ENCODE data around the gene TIMP2. TPM values are rescaled to one million over a fixed set of nuclear protein-coding genes. Genes with fewer than 3 reads are reported as not detected.
"Not testable (repeated sequence)": the region's sequence is repeated elsewhere in the genome, so short reads cannot be mapped to it uniquely, and the experiment has no call there.

Gene TIMP2
- total and polyA plus RNA-seq, 2 donors (not counting 3 experiments of a cell fraction or from before 2014, with no cell fraction given), result 138 to 318 TPM

DNA sequence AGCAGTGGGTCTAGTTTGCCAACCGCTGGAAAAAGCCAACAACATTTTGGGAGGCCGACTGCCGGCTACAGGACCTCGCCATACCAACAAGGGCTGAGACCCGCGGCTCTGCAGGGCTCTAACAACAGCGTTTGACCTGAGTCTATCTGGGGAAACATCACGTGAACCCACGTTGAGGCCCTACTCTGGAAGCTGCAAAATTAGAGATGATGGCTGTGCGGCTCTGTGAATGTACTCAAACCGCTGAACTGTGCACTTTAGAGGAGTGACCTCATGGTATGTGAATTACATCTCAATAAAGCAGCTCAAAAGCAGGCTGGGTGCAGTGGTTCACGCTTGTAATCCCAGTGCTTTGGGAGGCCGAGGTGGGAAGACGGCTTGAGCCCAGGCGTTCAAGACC is 12.1 kb downstream of the TIMP2 start:
- no peak overlapping the region for H3K4me2 ChIP-seq (ENCODE audit: insufficient read depth, low read length)
- H3K4me1 ChIP-seq (ENCODE audit: control insufficient read depth, extremely low read depth, insufficient read depth, low read length), result peaks cover 12% of the 10 kb centered on the region
- no peaks in the 10 kb centered on the region for H3K27me3 ChIP-seq (ENCODE audit: control insufficient read depth in 2 of 2, insufficient read depth in 2 of 2, low read length in 2 of 2)
- no peak overlapping the region for H2AFZ ChIP-seq (ENCODE audit: low read depth, low read length)
- CTCF ChIA-PET, result interaction anchor here (1.4 kb wide), 1 partner anchor 47 kb away, joined by 3 read pairs; no protein-coding TSS in a partner anchor
- H3K27ac ChIP-seq (ENCODE audit: insufficient read depth, low read depth, low read length), result no peak overlapping the region
- no peak for TF ChIP-seq POLR2AphosphoS5 (IDR thresholded peaks at IDR 0.05; ENCODE audit: insufficient read depth, low read depth, low read length)
- no peaks in the 10 kb centered on the region for H3K9me3 ChIP-seq (replicated peaks; ENCODE audit: control insufficient read depth, insufficient read depth, low read length)
- FAIRE-seq, result no peak
- no peak for DNase-seq (ENCODE audit: low read depth, low spot score)
- peaks cover 0 to 4% of the 10 kb centered on the region in 2 experiments for H3K36me3 ChIP-seq (ENCODE audit: control insufficient read depth in 2 of 2, extremely low read depth in 1 of 2, insufficient read depth in 2 of 2, low read length in 2 of 2)
- H4K20me1 ChIP-seq (replicated peaks; ENCODE audit: control insufficient read depth, extremely low read depth, insufficient read depth, low read length), result no peaks in the 10 kb centered on the region
- dilution Hi-C loops (cut with MboI; ENCODE audit: extremely low pct_ligation_motif_present, low sequenced_read_pairs), result no loop called here
- peaks cover 43% of the 10 kb centered on the region for H3K79me2 ChIP-seq (ENCODE audit: control insufficient read depth, insufficient read depth, low read length)
- H3K9me1 ChIP-seq (replicated peaks; ENCODE audit: control insufficient read depth, extremely low read depth, insufficient read depth, low read length), result no peaks in the 10 kb centered on the region
- POLR2A ChIA-PET, result no interaction called here
- no peak overlapping the region for H3K4me3 ChIP-seq (replicated peaks in 1 of 3; ENCODE audit: insufficient read depth in 1 of 3, low read depth in 1 of 3, low read length in 3 of 3)
- no TSS peak for BruUV-seq (replicated peaks)
- no peak overlapping the region for H3K9ac ChIP-seq (replicated peaks; ENCODE audit: extremely low read depth, insufficient read depth, low read length)
- intact Hi-C loops (cut with micrococcal nuclease), result no loop called here

DNA sequence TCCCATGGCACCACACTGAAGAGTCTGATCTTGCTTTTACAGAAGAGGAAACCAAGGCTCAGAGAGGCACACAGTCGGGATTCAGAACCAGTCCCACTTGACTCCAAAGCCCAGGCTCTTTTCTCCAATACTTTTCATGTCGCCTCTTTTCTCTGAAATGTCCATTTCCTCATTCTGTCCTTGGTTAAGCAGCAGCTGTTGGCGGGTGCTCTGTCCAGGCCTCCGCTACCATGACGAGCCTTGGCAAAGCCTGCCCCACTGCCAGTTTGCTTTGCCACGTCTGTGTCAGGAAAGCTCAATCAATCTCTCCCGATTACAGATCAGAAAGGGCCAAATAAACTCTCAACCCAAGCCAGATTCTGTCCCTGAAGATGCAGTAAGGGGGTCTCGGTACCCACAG is 13.1 kb downstream of the TIMP2 start:
- FAIRE-seq, result no peak

DNA sequence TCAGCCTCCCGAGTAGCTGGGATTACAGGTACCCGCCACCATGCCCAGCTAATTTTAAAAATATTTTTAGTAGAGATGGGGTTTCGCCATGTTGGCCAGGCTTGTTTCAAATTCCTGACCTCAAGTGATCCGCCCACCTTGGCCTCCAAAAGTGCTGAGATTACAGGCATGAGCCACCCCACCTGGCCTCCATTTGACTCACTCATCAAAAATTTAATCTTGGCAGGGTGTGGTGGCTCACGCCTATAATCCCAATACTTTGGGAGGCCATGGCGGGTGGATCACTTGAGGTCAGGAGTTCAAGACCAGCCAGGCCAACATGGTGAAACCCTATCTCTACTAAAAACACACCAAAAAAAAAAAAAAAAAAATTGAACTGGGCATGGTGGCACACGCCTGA is 13.6 kb downstream of the TIMP2 start:
- POLR2A ChIA-PET, result not testable (repeated sequence)

More for the DNA sequence above, 13.1 kb downstream of the TIMP2 start:
- H3K4me1 ChIP-seq (ENCODE audit: control insufficient read depth, extremely low read depth, insufficient read depth, low read length), result peaks cover 12% of the 10 kb centered on the region
- POLR2A ChIA-PET, result no interaction called here
- no peaks in the 10 kb centered on the region for H4K20me1 ChIP-seq (replicated peaks; ENCODE audit: control insufficient read depth, extremely low read depth, insufficient read depth, low read length)
- no peaks in the 10 kb centered on the region for H3K27me3 ChIP-seq (ENCODE audit: control insufficient read depth in 2 of 2, insufficient read depth in 2 of 2, low read length in 2 of 2)
- no peak overlapping the region for H2AFZ ChIP-seq (ENCODE audit: low read depth, low read length)
- H3K27ac ChIP-seq (ENCODE audit: insufficient read depth, low read depth, low read length), result no peak overlapping the region
- H3K79me2 ChIP-seq (ENCODE audit: control insufficient read depth, insufficient read depth, low read length), result peaks cover 36% of the 10 kb centered on the region
- no peak overlapping the region for H3K9ac ChIP-seq (replicated peaks; ENCODE audit: extremely low read depth, insufficient read depth, low read length)
- peaks cover 0 to 4% of the 10 kb centered on the region in 2 experiments for H3K36me3 ChIP-seq (ENCODE audit: control insufficient read depth in 2 of 2, extremely low read depth in 1 of 2, insufficient read depth in 2 of 2, low read length in 2 of 2)
- dilution Hi-C loops (cut with MboI; ENCODE audit: extremely low pct_ligation_motif_present, low sequenced_read_pairs) (no loop called here), intact Hi-C loops (cut with micrococcal nuclease) (no loop called here)
- no peak overlapping the region for H3K4me3 ChIP-seq (replicated peaks in 1 of 3; ENCODE audit: insufficient read depth in 1 of 3, low read depth in 1 of 3, low read length in 3 of 3)
- no peaks in the 10 kb centered on the region for H3K9me3 ChIP-seq (replicated peaks; ENCODE audit: control insufficient read depth, insufficient read depth, low read length)
- no peak overlapping the region for H3K4me2 ChIP-seq (ENCODE audit: insufficient read depth, low read length)
- no peak for DNase-seq (ENCODE audit: low read depth, low spot score)
- no peaks in the 10 kb centered on the region for H3K9me1 ChIP-seq (replicated peaks; ENCODE audit: control insufficient read depth, extremely low read depth, insufficient read depth, low read length)
- TF ChIP-seq FOS (IDR thresholded peaks at IDR 0.05; ENCODE audit: borderline replicate concordance, insufficient read depth, low read length) (no peak), EZH2 (IDR thresholded peaks at IDR 0.05; ENCODE audit: borderline replicate concordance, low read depth, low read length, severe bottlenecking) (no peak), POLR2AphosphoS5 (IDR thresholded peaks at IDR 0.05; ENCODE audit: insufficient read depth, low read depth, low read length) (no peak), POLR2A (IDR thresholded peaks at IDR 0.05; ENCODE audit: low read depth, low read length) (no peak), GATA2 (IDR thresholded peaks at IDR 0.05; ENCODE audit: insufficient read depth, insufficient read length, low read depth, low read length) (no peak), JUN (IDR thresholded peaks at IDR 0.05; ENCODE audit: borderline replicate concordance, insufficient read depth, insufficient read length, low read depth) (no peak), MYC (IDR thresholded peaks at IDR 0.05; ENCODE audit: low read depth, low read length) (no peak)
- TF ChIP-seq, protein P1, sequence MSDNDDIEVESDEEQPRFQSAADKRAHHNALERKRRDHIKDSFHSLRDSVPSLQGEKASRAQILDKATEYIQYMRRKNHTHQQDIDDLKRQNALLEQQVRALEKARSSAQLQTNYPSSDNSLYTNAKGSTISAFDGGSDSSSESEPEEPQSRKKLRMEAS (IDR thresholded peaks at IDR 0.05; ENCODE audit: insufficient read depth, insufficient read length), result no peak
- TF ChIP-seq, protein P2, sequence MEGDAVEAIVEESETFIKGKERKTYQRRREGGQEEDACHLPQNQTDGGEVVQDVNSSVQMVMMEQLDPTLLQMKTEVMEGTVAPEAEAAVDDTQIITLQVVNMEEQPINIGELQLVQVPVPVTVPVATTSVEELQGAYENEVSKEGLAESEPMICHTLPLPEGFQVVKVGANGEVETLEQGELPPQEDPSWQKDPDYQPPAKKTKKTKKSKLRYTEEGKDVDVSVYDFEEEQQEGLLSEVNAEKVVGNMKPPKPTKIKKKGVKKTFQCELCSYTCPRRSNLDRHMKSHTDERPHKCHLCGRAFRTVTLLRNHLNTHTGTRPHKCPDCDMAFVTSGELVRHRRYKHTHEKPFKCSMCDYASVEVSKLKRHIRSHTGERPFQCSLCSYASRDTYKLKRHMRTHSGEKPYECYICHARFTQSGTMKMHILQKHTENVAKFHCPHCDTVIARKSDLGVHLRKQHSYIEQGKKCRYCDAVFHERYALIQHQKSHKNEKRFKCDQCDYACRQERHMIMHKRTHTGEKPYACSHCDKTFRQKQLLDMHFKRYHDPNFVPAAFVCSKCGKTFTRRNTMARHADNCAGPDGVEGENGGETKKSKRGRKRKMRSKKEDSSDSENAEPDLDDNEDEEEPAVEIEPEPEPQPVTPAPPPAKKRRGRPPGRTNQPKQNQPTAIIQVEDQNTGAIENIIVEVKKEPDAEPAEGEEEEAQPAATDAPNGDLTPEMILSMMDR (IDR thresholded peaks at IDR 0.05; ENCODE audit: extremely low read depth in 1 of 2, insufficient read depth in 1 of 2, low read depth in 1 of 2, low read length in 2 of 2), result no peak
- no TSS peak for BruUV-seq (replicated peaks)
- CTCF ChIA-PET, result no interaction called here

More for the DNA sequence above, 13.6 kb downstream of the TIMP2 start:
- H3K9me3 ChIP-seq (replicated peaks; ENCODE audit: control insufficient read depth, insufficient read depth, low read length); DNase-seq (ENCODE audit: low read depth, low spot score); H3K36me3 ChIP-seq (ENCODE audit: control insufficient read depth in 2 of 2, extremely low read depth in 1 of 2, insufficient read depth in 2 of 2, low read length in 2 of 2); H3K9ac ChIP-seq (replicated peaks; ENCODE audit: extremely low read depth, insufficient read depth, low read length); H4K20me1 ChIP-seq (replicated peaks; ENCODE audit: control insufficient read depth, extremely low read depth, insufficient read depth, low read length); H3K4me2 ChIP-seq (ENCODE audit: insufficient read depth, low read length); H3K4me1 ChIP-seq (ENCODE audit: control insufficient read depth, extremely low read depth, insufficient read depth, low read length); intact Hi-C loops (cut with micrococcal nuclease); dilution Hi-C loops (cut with MboI; ENCODE audit: extremely low pct_ligation_motif_present, low sequenced_read_pairs); FAIRE-seq; H3K27me3 ChIP-seq (ENCODE audit: control insufficient read depth in 2 of 2, insufficient read depth in 2 of 2, low read length in 2 of 2); H3K9me1 ChIP-seq (replicated peaks; ENCODE audit: control insufficient read depth, extremely low read depth, insufficient read depth, low read length); BruUV-seq (replicated peaks); H3K4me3 ChIP-seq (replicated peaks in 1 of 3; ENCODE audit: insufficient read depth in 1 of 3, low read depth in 1 of 3, low read length in 3 of 3); H2AFZ ChIP-seq (ENCODE audit: low read depth, low read length); H3K27ac ChIP-seq (ENCODE audit: insufficient read depth, low read depth, low read length): not testable (repeated sequence)
- CTCF ChIA-PET, result interaction anchor here (1.3 kb wide), 1 partner anchor 46 kb away, joined by 5 read pairs; no protein-coding TSS in a partner anchor
- H3K79me2 ChIP-seq (ENCODE audit: control insufficient read depth, insufficient read depth, low read length), result peaks cover 32% of the 10 kb centered on the region
